IgD-negative memory B cell (primary cell): Measurements from ENCODE around the gene UBAC2. TPM values are rescaled to one million over a fixed set of nuclear protein-coding genes. Genes with fewer than 3 reads are reported as not detected.
A peak's percentile ranks its signal among the peaks of the same experiment; 100 is the strongest.

Experiments used
- H3K27ac Mint-ChIP-seq, 3 donors: one replicate each; pipeline ENCODE4 v1.8.0; 2020 to 2022; ENCODE audit warnings: mild to moderate bottlenecking in 3 of 3, mixed read lengths in 3 of 3, moderate library complexity in 1 of 3
- H3K27me3 Mint-ChIP-seq: one replicate; pipeline ENCODE4 v1.8.0; 2021; ENCODE audit warnings: mixed read lengths
- H3K36me3 Mint-ChIP-seq: one replicate; pipeline ENCODE4 v1.8.0; 2020; ENCODE audit warnings: mild to moderate bottlenecking, mixed read lengths
- H3K4me1 Mint-ChIP-seq, 3 donors: one replicate each; pipeline ENCODE4 v1.8.0; 2020 to 2022; ENCODE audit warnings: mixed read lengths in 3 of 3, mild to moderate bottlenecking in 1 of 3
- H3K4me3 Mint-ChIP-seq, 4 donors: one replicate each; pipeline ENCODE4 v1.8.0; 2020 to 2022; ENCODE audit warnings: mild to moderate bottlenecking in 4 of 4, mixed read lengths in 4 of 4, moderate library complexity in 3 of 4
- H3K9me3 Mint-ChIP-seq, 3 donors: one replicate each; pipeline ENCODE4 v1.8.0; 2020 to 2021; ENCODE audit warnings: mixed read lengths in 3 of 3, mild to moderate bottlenecking in 1 of 3
- polyA plus RNA-seq: library from polyadenylated mRNA; unstranded; fragments of 300-500 nt; fragmentation: Illumina TruSeq; gene quantifications from one replicate; pipeline ENCODE4 v1.2.3, GENCODE V29; 2021

Gene UBAC2
- polyA plus RNA-seq, 1 donor from 2014 or later = 88.0 TPM

DNA sequence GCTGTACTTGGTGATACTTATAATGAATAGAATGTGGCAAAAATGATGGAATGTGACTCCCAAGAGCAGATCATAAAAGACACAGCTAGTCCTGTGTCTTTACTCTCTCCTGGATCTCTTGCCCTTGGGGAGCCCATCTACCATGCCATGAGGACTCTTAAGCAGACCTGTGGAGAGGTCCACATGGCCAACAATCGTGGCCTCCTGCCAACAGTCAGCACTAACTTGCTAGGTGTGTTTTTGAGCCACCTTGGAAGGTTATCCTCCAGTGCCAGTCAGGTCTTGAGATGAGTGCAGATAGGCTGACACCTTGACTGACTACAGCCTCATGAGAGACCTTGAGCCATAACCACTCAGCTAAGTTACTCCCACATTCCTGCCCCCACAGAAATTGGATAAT is 128.8 kb downstream of the UBAC2 start:
- peaks cover 8% of the 10 kb centered on the region for H3K36me3 Mint-ChIP-seq
- no peak overlapping the region for H3K4me3 Mint-ChIP-seq
- H3K9me3 Mint-ChIP-seq = no peaks in the 10 kb centered on the region
- peak overlapping the region in 1 of 3 donors; percentile 2 for H3K27ac Mint-ChIP-seq
- no peaks in the 10 kb centered on the region for H3K27me3 Mint-ChIP-seq
- peaks cover 27 to 33% (median 33%) of the 10 kb centered on the region in 3 donors for H3K4me1 Mint-ChIP-seq

GRCh38 chr13:99330942-99331341 is 130.3 kb downstream of the UBAC2 start:
- Mint-ChIP-seq H3K27ac (no peak overlapping the region), H3K9me3 (no peaks in the 10 kb centered on the region), H3K27me3 (no peaks in the 10 kb centered on the region), H3K4me1 (peaks cover 28 to 35% (median 31%) of the 10 kb centered on the region in 3 donors), H3K36me3 (peaks cover 8% of the 10 kb centered on the region), H3K4me3 (no peak overlapping the region)

GRCh38 chr13:99331881-99332293 is 131.2 kb downstream of the UBAC2 start:
- H3K4me3 Mint-ChIP-seq = peak overlapping the region in 1 of 4 donors; percentile 5
- no peak overlapping the region for H3K27ac Mint-ChIP-seq
- H3K4me1 Mint-ChIP-seq = peaks cover 27 to 32% (median 30%) of the 10 kb centered on the region in 3 donors
- no peaks in the 10 kb centered on the region for H3K27me3 Mint-ChIP-seq
- H3K36me3 Mint-ChIP-seq = peaks cover 8% of the 10 kb centered on the region
- H3K9me3 Mint-ChIP-seq = no peaks in the 10 kb centered on the region

- Mint-ChIP-seq H3K9me3 (no peaks in the 10 kb centered on the region), H3K4me3 (no peak overlapping the region), H3K36me3 (peaks cover 6% of the 10 kb centered on the region), H3K4me1 (peaks cover 22 to 28% (median 25%) of the 10 kb centered on the region in 3 donors), H3K27ac (no peak overlapping the region), H3K27me3 (no peaks in the 10 kb centered on the region)
Measured at GRCh38 chr13:99332456-99332855, 131.8 kb downstream of the UBAC2 start.

DNA sequence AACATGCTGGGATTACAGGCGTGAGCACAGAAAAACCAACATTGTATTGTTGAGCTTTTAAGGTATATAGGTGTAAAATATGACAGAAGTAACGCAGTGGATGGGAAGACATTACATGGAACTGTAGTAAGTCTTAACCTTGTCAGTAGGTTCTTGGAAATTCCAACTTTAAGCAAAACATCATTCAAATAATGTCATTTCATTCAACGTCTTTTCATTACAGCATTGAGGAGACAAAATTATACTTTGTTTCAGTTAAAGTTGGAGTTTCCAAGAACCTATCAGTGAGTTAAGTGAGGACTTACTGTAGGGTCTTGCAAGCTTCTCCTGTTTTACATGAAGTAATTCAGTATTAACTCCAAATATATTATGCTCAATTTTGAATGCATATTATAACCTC is 133.6 kb downstream of the UBAC2 start:
- no peaks in the 10 kb centered on the region for H3K27me3 Mint-ChIP-seq
- peaks cover 10% of the 10 kb centered on the region for H3K36me3 Mint-ChIP-seq
- H3K4me3 Mint-ChIP-seq = no peak overlapping the region
- no peaks in the 10 kb centered on the region for H3K9me3 Mint-ChIP-seq
- H3K27ac Mint-ChIP-seq = no peak overlapping the region
- peaks cover 29 to 33% (median 32%) of the 10 kb centered on the region in 3 donors for H3K4me1 Mint-ChIP-seq

DNA sequence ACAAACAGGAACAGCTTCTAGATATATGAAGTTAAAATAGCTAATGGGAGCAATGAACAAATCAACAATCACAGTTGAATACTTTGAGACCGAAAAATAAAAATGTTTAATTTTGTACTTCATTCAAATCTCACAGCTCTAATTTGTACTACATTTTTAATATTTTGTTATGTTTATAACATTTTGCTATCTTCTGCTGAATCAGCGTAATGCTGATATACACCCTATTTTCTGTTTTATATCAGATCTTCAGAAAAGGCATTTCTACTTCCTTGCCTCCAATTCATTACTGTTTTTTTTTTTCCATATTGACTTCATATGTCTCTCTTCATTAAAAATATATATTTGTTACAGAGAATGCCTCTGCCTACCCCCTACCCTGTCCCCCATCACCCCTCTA is 134.4 kb downstream of the UBAC2 start:
- Mint-ChIP-seq H3K27me3 (no peaks in the 10 kb centered on the region), H3K36me3 (peaks cover 6% of the 10 kb centered on the region), H3K4me3 (peak overlapping the region in 2 of 4 donors; percentile 52 to 79), H3K9me3 (no peaks in the 10 kb centered on the region), H3K4me1 (peaks cover 29 to 33% (median 32%) of the 10 kb centered on the region in 3 donors), H3K27ac (peak overlapping the region in 1 of 3 donors; percentile 96)

DNA sequence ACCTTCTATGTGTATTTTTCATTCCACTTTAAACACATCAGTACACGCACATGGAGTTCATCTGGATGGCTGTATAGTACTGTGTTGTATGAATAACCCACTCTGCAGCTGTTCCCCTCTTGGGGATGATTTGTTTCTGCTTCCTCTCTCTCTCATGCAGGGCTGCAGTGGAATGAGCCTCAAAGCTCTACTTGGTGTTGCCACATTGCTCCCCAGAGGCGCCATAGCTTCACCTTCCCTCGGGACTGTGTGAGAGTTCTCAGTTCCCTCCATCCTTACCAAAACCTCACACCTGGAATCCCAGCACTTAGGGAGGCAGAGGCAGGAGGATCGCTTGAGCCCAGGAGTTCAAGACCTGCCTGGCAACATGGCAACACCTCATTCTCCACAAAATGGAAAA is 134.9 kb downstream of the UBAC2 start:
- H3K27ac Mint-ChIP-seq = peak overlapping the region in 2 of 3 donors; percentile 10 to 96
- H3K4me1 Mint-ChIP-seq = peaks cover 27 to 35% (median 32%) of the 10 kb centered on the region in 3 donors
- H3K4me3 Mint-ChIP-seq = peak overlapping the region in 2 of 4 donors; percentile 50 to 79
- H3K9me3 Mint-ChIP-seq = no peaks in the 10 kb centered on the region
- H3K36me3 Mint-ChIP-seq = peaks cover 6% of the 10 kb centered on the region
- H3K27me3 Mint-ChIP-seq = no peaks in the 10 kb centered on the region

DNA sequence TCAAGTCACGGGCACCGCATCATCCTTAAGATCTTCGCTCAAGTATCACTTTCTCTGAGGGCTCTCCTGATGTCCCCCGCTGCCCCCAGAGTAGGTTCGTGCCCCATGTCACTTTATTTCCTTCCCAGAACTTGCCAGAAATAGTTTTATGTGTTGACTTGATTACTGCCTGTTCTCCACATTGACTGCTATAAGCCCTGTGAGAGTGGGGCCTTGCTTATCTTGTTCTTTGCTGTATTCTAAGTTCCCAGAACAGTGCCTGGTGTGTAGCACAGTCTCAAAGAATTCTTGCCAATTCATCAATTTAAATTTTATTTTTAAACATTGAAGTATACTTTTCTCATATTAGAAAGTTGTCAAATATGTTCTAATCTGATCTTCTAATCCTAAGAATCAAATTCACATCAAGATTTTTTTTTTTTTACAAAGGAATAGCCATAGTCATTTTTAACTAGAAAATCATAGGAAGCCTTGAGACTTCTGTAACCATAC is 138.6 kb downstream of the UBAC2 start:
- peak overlapping the region in 1 of 3 donors; percentile 2 for H3K27ac Mint-ChIP-seq
- H3K4me3 Mint-ChIP-seq = no peak overlapping the region
- H3K27me3 Mint-ChIP-seq = no peaks in the 10 kb centered on the region
- peaks cover 19 to 27% (median 26%) of the 10 kb centered on the region in 3 donors for H3K4me1 Mint-ChIP-seq
- H3K9me3 Mint-ChIP-seq = no peaks in the 10 kb centered on the region
- peaks cover 21% of the 10 kb centered on the region for H3K36me3 Mint-ChIP-seq

GRCh38 chr13:99339736-99340397 is 139.2 kb downstream of the UBAC2 start:
- Mint-ChIP-seq H3K36me3 (peaks cover 24% of the 10 kb centered on the region), H3K9me3 (no peaks in the 10 kb centered on the region), H3K27ac (peak overlapping the region in 1 of 3 donors; percentile 82), H3K27me3 (no peaks in the 10 kb centered on the region), H3K4me3 (peak overlapping the region in 1 of 4 donors; percentile 24), H3K4me1 (peaks cover 19 to 26% (median 23%) of the 10 kb centered on the region in 3 donors)

DNA sequence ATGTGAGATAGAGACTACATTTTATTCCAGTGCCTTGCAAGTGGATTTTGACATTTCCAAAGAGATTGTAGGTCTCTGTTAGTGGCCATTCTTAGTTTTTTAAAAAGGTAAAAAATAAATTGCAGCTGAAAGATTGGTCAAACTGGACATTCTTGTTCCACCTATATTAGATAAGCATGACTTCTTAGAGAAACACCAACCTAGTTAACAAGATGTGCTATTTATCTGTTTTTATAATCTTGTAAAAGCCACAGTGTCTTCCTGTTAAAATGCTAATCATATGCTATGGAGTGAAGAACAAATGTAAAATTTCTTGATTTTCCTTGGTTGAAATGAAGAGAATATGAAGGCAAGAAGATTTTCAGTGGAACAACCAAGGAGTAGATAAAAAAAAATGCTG is 140.0 kb downstream of the UBAC2 start:
- Mint-ChIP-seq H3K4me1 (peaks cover 16 to 21% (median 17%) of the 10 kb centered on the region in 3 donors), H3K27me3 (no peaks in the 10 kb centered on the region), H3K4me3 (no peak overlapping the region), H3K36me3 (peaks cover 26% of the 10 kb centered on the region), H3K27ac (peak overlapping the region in 2 of 3 donors; percentile 0 to 82), H3K9me3 (no peaks in the 10 kb centered on the region)

DNA sequence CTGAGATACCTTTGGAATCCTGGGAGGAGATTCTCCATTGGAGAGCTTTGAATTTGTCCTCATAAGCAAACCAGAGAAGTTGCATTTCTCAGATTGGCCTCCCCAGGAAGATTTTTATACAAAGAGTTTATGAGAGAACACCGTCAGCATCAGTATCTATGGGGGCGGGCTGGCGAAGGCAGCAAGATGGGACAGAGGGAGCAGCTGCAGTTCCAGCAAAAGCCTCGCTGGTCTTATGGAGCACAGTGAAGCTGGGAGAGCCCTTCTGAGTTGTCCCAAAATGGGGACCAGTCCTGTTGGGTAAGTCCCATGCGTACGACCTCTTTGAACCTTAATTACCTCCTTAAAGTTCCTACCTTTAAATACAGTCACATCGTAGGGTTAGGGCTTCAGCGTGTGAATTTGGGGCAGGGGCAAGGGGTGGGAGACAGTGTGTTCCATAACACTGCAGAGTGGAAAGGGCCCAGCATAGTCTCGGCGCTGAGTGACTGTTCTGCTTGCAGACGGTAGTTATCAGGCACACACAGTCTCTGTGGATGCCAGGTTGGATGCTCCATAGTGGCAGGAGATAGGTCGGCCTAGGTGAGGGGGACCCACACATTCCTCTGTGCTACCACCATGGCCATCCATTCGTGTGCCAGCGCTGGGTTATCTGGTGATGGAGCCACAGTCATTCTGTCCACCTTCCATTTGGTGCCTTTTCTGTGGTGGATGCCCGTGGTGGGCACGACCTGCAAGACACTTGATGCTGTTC is 141.5 kb downstream of the UBAC2 start:
- peaks cover 22 to 25% (median 22%) of the 10 kb centered on the region in 3 donors for H3K4me1 Mint-ChIP-seq
- no peak overlapping the region for H3K4me3 Mint-ChIP-seq
- H3K27me3 Mint-ChIP-seq = no peaks in the 10 kb centered on the region
- H3K27ac Mint-ChIP-seq = no peak overlapping the region
- H3K9me3 Mint-ChIP-seq = no peaks in the 10 kb centered on the region
- H3K36me3 Mint-ChIP-seq = peaks cover 31% of the 10 kb centered on the region

DNA sequence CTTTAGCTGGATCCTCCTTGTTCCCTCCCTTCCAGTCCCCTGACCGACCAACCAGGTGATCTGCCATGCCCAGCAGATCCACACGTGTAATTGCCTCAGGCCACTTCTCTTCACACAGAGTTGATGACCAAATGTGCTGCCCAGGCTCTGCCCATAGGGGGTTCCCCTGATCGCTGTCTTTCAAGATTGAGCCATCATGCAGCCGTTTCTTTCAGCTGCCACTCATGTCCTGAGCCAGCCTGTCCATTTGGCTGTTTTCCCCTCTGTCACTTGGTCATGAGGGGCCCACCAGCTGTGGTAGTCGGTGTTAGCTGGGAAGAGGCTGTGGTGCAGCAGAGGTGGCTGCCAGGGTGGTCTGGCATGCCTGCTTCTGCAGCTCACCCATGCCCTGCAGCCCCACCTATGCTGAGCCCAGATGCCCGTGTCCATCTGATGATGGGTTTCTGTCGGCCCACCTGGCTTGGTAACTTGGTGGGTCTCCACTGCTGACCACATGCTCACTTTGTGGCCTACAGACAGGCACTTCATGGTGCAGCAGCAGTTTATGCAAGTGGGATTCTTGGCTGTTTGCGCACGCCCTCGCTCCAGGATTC is 142.2 kb downstream of the UBAC2 start:
- Mint-ChIP-seq H3K9me3 (no peaks in the 10 kb centered on the region), H3K4me1 (peaks cover 26 to 32% (median 26%) of the 10 kb centered on the region in 3 donors), H3K36me3 (peaks cover 29% of the 10 kb centered on the region), H3K4me3 (no peak overlapping the region), H3K27ac (no peak overlapping the region), H3K27me3 (no peaks in the 10 kb centered on the region)

GRCh38 chr13:99344610-99345208 is 144.1 kb downstream of the UBAC2 start:
- Mint-ChIP-seq H3K4me3 (peak overlapping the region in 1 of 4 donors; percentile 69), H3K36me3 (peaks cover 32% of the 10 kb centered on the region), H3K9me3 (no peaks in the 10 kb centered on the region), H3K27me3 (no peaks in the 10 kb centered on the region), H3K4me1 (peaks cover 31 to 38% (median 36%) of the 10 kb centered on the region in 3 donors), H3K27ac (peak overlapping the region in 2 of 3 donors; percentile 13 to 84)

DNA sequence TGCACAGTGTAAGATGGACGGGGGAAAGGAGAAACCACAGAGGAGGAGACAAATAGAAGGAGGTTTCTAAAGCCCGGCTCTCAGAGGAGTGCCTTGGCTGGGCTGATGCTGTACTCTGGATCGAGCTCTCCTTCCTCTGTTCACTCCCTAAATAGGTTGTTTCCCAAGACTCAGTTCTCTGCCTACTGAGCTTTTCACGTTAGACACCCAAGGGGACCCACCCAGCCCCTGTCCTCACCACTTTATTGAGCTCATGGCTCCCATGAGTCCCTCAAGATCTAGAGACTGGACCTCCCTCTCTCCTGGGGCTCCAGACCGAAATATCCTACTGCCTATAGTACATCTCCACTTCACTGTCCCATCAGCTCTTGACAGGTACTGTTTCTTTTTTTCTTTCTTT is 144.7 kb downstream of the UBAC2 start:
- H3K27ac Mint-ChIP-seq = peak overlapping the region in 2 of 3 donors; percentile 13
- no peaks in the 10 kb centered on the region for H3K27me3 Mint-ChIP-seq
- H3K36me3 Mint-ChIP-seq = peaks cover 30% of the 10 kb centered on the region
- H3K4me1 Mint-ChIP-seq = peaks cover 31 to 38% (median 36%) of the 10 kb centered on the region in 3 donors
- H3K9me3 Mint-ChIP-seq = no peaks in the 10 kb centered on the region
- no peak overlapping the region for H3K4me3 Mint-ChIP-seq
